ENCODE measurements around the gene PPM1J.

DNA sequence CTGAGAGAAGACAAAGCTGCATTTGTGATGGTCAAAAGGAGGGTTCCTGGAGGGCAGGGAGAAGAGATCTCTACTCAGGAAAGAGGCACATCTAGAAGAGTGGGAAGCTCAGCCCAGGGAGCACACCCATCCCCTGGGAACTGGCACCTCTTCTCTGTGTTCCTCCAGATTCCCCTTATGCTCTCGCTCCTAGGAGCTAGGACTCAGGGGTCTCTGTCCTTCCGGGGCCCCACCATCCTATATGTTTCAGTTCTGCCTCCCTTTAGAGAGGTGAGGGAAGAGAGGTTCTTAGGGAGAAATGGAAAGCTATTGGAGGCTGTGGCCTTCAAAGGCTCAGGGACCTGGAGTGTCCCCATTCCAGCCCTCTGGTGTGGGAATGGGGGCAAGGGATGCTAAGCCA is 4.6 kb upstream of the PPM1J start:
- TF ChIP-seq, protein P1, sequence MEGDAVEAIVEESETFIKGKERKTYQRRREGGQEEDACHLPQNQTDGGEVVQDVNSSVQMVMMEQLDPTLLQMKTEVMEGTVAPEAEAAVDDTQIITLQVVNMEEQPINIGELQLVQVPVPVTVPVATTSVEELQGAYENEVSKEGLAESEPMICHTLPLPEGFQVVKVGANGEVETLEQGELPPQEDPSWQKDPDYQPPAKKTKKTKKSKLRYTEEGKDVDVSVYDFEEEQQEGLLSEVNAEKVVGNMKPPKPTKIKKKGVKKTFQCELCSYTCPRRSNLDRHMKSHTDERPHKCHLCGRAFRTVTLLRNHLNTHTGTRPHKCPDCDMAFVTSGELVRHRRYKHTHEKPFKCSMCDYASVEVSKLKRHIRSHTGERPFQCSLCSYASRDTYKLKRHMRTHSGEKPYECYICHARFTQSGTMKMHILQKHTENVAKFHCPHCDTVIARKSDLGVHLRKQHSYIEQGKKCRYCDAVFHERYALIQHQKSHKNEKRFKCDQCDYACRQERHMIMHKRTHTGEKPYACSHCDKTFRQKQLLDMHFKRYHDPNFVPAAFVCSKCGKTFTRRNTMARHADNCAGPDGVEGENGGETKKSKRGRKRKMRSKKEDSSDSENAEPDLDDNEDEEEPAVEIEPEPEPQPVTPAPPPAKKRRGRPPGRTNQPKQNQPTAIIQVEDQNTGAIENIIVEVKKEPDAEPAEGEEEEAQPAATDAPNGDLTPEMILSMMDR (IDR thresholded peaks at IDR 0.05), result no peak
- TF ChIP-seq EP300 (IDR thresholded peaks at IDR 0.05) (no peak), POLR2A (IDR thresholded peaks at IDR 0.05) (no peak)
